HPDE6-E6E7 (cell line): ENCODE data around the gene WASL.
A peak's percentile ranks its signal among the peaks of the same experiment; 100 is the strongest.
"Not testable (repeated sequence)": the region's sequence is repeated elsewhere in the genome, so short reads cannot be mapped to it uniquely, and the experiment has no call there.

Experiments
- DNase-seq: peaks from one replicate; pipeline ENCODE4 v3.0.0; 2011; ENCODE audit warnings: missing footprints; ENCODE audit errors: extremely low spot score

The WASL gene

GRCh38 chr7:123748734-123749536, at the start of gene WASL:
Gene WASL, minus strand, starts transcription at chr7:123749003. Its CDS starts 269 bp downstream, at chr7:123748734.
- peak; percentile 67 for DNase-seq

- DNase-seq: peak; percentile 64
Observed at GRCh38 chr7:123797673-123798531, 49.1 kb upstream of the WASL start.

- DNase-seq: no peak
Observed at GRCh38 chr7:123796568-123796967, 47.8 kb upstream of the WASL start.

- DNase-seq: no peak
Observed at GRCh38 chr7:123795917-123796316, 47.1 kb upstream of the WASL start.

GRCh38 chr7:123795116-123795515, 46.3 kb upstream of the WASL start:
- not testable (repeated sequence) for DNase-seq

- no peak for DNase-seq
Observed at GRCh38 chr7:123792547-123792946, 43.7 kb upstream of the WASL start.

- DNase-seq: no peak
Observed at GRCh38 chr7:123791001-123791400, 42.2 kb upstream of the WASL start.

GRCh38 chr7:123789817-123790216, 41.0 kb upstream of the WASL start:
- DNase-seq: no peak

GRCh38 chr7:123789206-123789784, 40.5 kb upstream of the WASL start:
- no peak for DNase-seq

- DNase-seq: no peak
Observed at GRCh38 chr7:123788584-123788983, 39.8 kb upstream of the WASL start.

- DNase-seq: no peak
Observed at GRCh38 chr7:123787220-123788007, 38.6 kb upstream of the WASL start.

- no peak for DNase-seq
Observed at GRCh38 chr7:123784263-123784662, 35.5 kb upstream of the WASL start.

- DNase-seq: no peak
Observed at GRCh38 chr7:123783820-123784219, 35.0 kb upstream of the WASL start.

GRCh38 chr7:123782071-123782798, 33.4 kb upstream of the WASL start:
- DNase-seq: no peak

GRCh38 chr7:123780472-123780871, 31.7 kb upstream of the WASL start:
- not testable (repeated sequence) for DNase-seq

- DNase-seq: no peak
Observed at GRCh38 chr7:123774496-123774895, 25.7 kb upstream of the WASL start.

GRCh38 chr7:123773481-123773880, 24.7 kb upstream of the WASL start:
- no peak for DNase-seq

- DNase-seq: no peak
Observed at GRCh38 chr7:123772652-123773051, 23.8 kb upstream of the WASL start.

- no peak for DNase-seq
Observed at GRCh38 chr7:123771846-123772245, 23.0 kb upstream of the WASL start.

GRCh38 chr7:123771256-123771655, 22.5 kb upstream of the WASL start:
- no peak for DNase-seq

- peak; percentile 92 for DNase-seq
Observed at GRCh38 chr7:123770378-123770777, 21.6 kb upstream of the WASL start.
